Measurements from ENCODE around the gene CCND2.

CCND2 gene

DNA sequence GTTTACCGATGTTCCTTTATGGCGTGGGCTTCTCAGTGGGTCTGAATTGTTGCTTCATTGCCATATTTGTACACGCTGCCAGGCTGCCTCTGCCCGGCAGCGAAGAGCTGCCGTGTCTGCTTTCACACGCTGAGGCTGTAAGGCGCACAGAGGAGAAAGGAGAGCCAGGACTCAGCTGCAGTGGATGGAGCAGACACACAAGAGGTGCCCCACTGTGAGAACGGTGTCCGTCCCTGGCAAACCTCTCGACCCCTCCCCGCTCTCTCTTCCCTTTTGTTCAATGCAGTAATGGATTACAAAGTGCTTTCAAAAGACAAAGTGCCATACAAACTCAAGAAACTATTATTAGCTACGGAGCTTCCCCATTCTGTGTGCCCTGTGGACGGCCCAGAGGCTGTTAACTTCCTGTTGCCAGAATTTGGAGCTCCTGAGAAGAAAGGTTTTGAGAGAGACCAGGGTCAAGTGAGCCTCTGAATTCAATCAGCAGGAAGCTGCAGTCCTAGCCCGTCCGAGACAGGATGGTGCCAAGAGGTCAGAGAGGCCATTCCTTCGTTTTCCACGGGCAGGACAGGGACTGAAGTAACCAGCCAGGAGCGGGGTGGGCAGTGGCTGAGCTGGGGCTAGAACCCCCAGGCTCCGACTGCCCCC, 15.8 kb downstream of the CCND2 start:
- Histone ChIP-seq H3K9ac (ENCODE audit: low read depth, low read length, poor library complexity, severe bottlenecking) (no peak overlapping the region), H3F3A (ENCODE audit: low read depth) (no peaks in the 10 kb centered on the region), H3K79me2 (ENCODE audit: insufficient read depth, low read length) (no peaks in the 10 kb centered on the region), H3K9me3 (ENCODE audit: insufficient read depth, low read depth, low read length) (no peaks in the 10 kb centered on the region), H2AFZ (ENCODE audit: low read length) (no peak overlapping the region), H3K27me3 (ENCODE audit: insufficient read depth, low read length, poor library complexity, severe bottlenecking) (no peaks in the 10 kb centered on the region), H3K36me3 (ENCODE audit: insufficient read depth, low read length) (no peaks in the 10 kb centered on the region; the same call in 1 of the 2 replicates), H3K4me3 (ENCODE audit: low read length, poor library complexity, severe bottlenecking) (no peak overlapping the region), H3K4me1 (ENCODE audit: insufficient read depth, low read length, poor library complexity, severe bottlenecking) (no peaks in the 10 kb centered on the region), H4K20me1 (ENCODE audit: insufficient read depth, low read length, poor library complexity, severe bottlenecking) (no peaks in the 10 kb centered on the region), H3K4me2 (ENCODE audit: low read depth, low read length, poor library complexity, severe bottlenecking) (no peak overlapping the region), H3K9me2 (replicated peaks; ENCODE audit: low read depth, low read length) (no peaks in the 10 kb centered on the region)
- no peak for TF ChIP-seq EZH2phosphoT487 (IDR thresholded peaks at IDR 0.05; ENCODE audit: borderline replicate concordance)
- TF ChIP-seq, protein P1, sequence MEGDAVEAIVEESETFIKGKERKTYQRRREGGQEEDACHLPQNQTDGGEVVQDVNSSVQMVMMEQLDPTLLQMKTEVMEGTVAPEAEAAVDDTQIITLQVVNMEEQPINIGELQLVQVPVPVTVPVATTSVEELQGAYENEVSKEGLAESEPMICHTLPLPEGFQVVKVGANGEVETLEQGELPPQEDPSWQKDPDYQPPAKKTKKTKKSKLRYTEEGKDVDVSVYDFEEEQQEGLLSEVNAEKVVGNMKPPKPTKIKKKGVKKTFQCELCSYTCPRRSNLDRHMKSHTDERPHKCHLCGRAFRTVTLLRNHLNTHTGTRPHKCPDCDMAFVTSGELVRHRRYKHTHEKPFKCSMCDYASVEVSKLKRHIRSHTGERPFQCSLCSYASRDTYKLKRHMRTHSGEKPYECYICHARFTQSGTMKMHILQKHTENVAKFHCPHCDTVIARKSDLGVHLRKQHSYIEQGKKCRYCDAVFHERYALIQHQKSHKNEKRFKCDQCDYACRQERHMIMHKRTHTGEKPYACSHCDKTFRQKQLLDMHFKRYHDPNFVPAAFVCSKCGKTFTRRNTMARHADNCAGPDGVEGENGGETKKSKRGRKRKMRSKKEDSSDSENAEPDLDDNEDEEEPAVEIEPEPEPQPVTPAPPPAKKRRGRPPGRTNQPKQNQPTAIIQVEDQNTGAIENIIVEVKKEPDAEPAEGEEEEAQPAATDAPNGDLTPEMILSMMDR (conservative IDR thresholded peaks at IDR 0.05; ENCODE audit: low read length), result no peak

DNA sequence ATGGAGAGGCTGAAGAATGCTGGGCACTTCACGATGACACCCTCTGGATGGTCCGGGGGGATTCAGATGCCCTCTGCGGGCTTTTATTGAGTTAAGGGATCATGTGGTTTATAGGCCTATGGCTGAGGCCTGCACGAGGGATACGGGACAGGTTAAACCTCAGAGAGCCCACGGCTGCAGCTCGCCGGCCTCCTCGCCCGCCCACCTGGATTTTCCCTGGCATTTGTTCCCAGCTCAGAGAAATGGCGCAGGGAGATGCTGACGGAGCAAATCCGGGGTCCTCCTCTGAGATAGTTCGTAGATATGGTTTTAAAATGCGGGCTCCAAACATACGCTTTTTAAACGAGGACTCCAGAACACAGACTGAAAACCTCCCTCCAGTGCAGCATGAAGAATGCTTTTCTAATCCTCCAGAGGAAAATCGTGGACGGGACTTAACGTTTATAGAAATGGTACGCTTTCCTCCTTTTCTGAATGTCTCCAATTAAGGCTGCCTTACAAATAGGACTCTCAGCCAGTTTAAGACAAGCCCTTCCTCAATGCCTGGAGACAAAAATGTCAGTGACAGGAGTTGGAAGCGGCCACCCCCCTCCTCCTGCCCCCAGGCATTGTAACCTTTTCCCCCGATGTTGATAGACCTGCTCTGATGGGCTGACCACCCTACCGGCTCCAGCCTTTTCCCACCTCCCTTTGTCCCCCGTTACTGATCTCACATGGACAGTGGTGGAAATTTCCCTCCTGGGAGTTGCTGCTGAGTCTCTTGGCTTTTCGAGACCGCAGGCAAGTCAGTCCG, 16.6 kb downstream of the CCND2 start:
- H3K4me2 ChIP-seq (ENCODE audit: low read depth, low read length, poor library complexity, severe bottlenecking), result no peak overlapping the region
- TF ChIP-seq, protein P1 (conservative IDR thresholded peaks at IDR 0.05; ENCODE audit: low read length), result no peak
- TF ChIP-seq EZH2phosphoT487 (IDR thresholded peaks at IDR 0.05; ENCODE audit: borderline replicate concordance), result no peak
- no peak overlapping the region for H3K9ac ChIP-seq (ENCODE audit: low read depth, low read length, poor library complexity, severe bottlenecking)
- no peak overlapping the region for H2AFZ ChIP-seq (ENCODE audit: low read length)
- H3K36me3 ChIP-seq (ENCODE audit: insufficient read depth, low read length), result no peaks in the 10 kb centered on the region; the same call in 1 of the 2 replicates
- no peaks in the 10 kb centered on the region for H3K9me2 ChIP-seq (replicated peaks; ENCODE audit: low read depth, low read length)
- no peaks in the 10 kb centered on the region for H3K79me2 ChIP-seq (ENCODE audit: insufficient read depth, low read length)
- H3K9me3 ChIP-seq (ENCODE audit: insufficient read depth, low read depth, low read length), result no peaks in the 10 kb centered on the region
- H3K4me3 ChIP-seq (ENCODE audit: low read length, poor library complexity, severe bottlenecking), result no peak overlapping the region
- no peaks in the 10 kb centered on the region for H4K20me1 ChIP-seq (ENCODE audit: insufficient read depth, low read length, poor library complexity, severe bottlenecking)
- H3F3A ChIP-seq (ENCODE audit: low read depth), result no peaks in the 10 kb centered on the region
- no peaks in the 10 kb centered on the region for H3K4me1 ChIP-seq (ENCODE audit: insufficient read depth, low read length, poor library complexity, severe bottlenecking)
- no peaks in the 10 kb centered on the region for H3K27me3 ChIP-seq (ENCODE audit: insufficient read depth, low read length, poor library complexity, severe bottlenecking)

DNA sequence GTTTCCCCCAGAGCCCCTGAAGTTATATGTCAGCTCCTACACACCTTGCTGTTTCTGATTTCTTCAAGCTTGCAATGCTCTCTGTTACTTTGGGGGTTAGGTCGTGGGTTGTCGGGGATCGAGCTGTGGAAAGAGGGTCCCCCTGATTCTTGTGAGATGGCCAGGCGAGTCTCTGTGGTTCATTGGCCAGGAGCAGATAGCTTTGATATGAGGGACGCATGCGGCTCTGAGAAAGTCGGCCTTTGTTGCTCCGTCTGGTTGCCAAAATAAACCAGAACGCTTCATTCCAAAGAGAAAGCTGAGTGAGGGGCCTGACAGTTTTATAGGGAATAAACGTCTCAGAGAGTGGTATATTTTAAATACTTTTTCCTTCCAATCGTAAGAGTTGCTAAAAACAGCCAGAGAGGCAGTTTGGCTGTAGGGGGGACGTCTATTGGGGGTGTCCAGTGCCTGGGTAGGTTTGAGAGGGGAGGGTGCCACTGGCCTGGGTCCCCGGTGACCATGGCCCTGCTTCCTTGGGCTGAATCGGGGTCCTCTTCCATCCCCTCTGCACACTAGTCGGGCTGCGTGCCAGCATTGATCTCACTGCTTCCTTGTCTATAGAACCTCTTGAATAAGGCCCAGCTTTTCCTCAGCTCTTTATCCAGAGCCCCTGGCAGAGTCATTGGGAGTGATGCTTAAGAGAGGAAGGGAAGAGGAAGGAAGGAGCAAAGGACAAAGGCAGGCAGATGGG, 18.9 kb downstream of the CCND2 start:
- no peaks in the 10 kb centered on the region for H3K27me3 ChIP-seq (ENCODE audit: insufficient read depth, low read length, poor library complexity, severe bottlenecking)
- H3K4me1 ChIP-seq (ENCODE audit: insufficient read depth, low read length, poor library complexity, severe bottlenecking), result no peaks in the 10 kb centered on the region
- H3K9me3 ChIP-seq (ENCODE audit: insufficient read depth, low read depth, low read length), result no peaks in the 10 kb centered on the region
- H2AFZ ChIP-seq (ENCODE audit: low read length), result no peak overlapping the region
- no peak overlapping the region for H3K4me3 ChIP-seq (ENCODE audit: low read length, poor library complexity, severe bottlenecking)
- no peaks in the 10 kb centered on the region for H3K9me2 ChIP-seq (replicated peaks; ENCODE audit: low read depth, low read length)
- H3K36me3 ChIP-seq (ENCODE audit: insufficient read depth, low read length), result no peaks in the 10 kb centered on the region; the same call in 1 of the 2 replicates
- H3K9ac ChIP-seq (ENCODE audit: low read depth, low read length, poor library complexity, severe bottlenecking), result no peak overlapping the region
- no peaks in the 10 kb centered on the region for H4K20me1 ChIP-seq (ENCODE audit: insufficient read depth, low read length, poor library complexity, severe bottlenecking)
- H3K4me2 ChIP-seq (ENCODE audit: low read depth, low read length, poor library complexity, severe bottlenecking), result no peak overlapping the region
- no peaks in the 10 kb centered on the region for H3F3A ChIP-seq (ENCODE audit: low read depth)
- no peaks in the 10 kb centered on the region for H3K79me2 ChIP-seq (ENCODE audit: insufficient read depth, low read length)
- TF ChIP-seq, protein P1 (conservative IDR thresholded peaks at IDR 0.05; ENCODE audit: low read length), result no peak
- no peak for TF ChIP-seq EZH2phosphoT487 (IDR thresholded peaks at IDR 0.05; ENCODE audit: borderline replicate concordance)

Measured in Loucy (cell line).